ENCODE measurements around the gene MAST4. TPM values are rescaled to one million over a fixed set of nuclear protein-coding genes. Genes with fewer than 3 reads are reported as not detected.

Gene MAST4
- total and polyA plus RNA-seq, 7 experiments from 2014 or later = 11.3 to 39.0 (median 28.3) TPM

GRCh38 chr5:66647146-66647856 lies 51.1 kb downstream of the MAST4 start:
- Histone ChIP-seq H3K27me3 (ENCODE audit: control insufficient read depth in 2 of 2, insufficient read depth in 2 of 2, low read length in 2 of 2) (no peaks in the 10 kb centered on the region), H3K27ac (ENCODE audit: low read depth, low read length) (no peak overlapping the region), H3K4me1 (ENCODE audit: control insufficient read depth in 2 of 2, insufficient read depth in 2 of 2, low read length in 2 of 2) (no peaks in the 10 kb centered on the region), H3K4me3 (ENCODE audit: low read length) (no peak overlapping the region), H3K36me3 (ENCODE audit: control insufficient read depth in 2 of 3, insufficient read depth in 3 of 3, low read length in 3 of 3) (no peaks in the 10 kb centered on the region), H3K9me3 (ENCODE audit: control insufficient read depth in 2 of 3, low read length in 3 of 3) (no peaks in the 10 kb centered on the region)
- intact Hi-C loops (cut with micrococcal nuclease) = no loop called here
- DNase-seq (no peak), ATAC-seq (no peak)
- ChIA-PET POLR2A (no interaction called here), CTCF (no interaction called here)
- Mint-ChIP-seq H3K4me1 (no peaks in the 10 kb centered on the region), H3K27ac (no peak overlapping the region), H3K27me3 (peaks cover 0 to 16% (median 12%) of the 10 kb centered on the region in 5 donors), H3K4me3 (no peak overlapping the region), H3K9me3 (peaks cover 0 to 10% (median 1%) of the 10 kb centered on the region in 11 donors), H3K36me3 (no peaks in the 10 kb centered on the region)

DNA sequence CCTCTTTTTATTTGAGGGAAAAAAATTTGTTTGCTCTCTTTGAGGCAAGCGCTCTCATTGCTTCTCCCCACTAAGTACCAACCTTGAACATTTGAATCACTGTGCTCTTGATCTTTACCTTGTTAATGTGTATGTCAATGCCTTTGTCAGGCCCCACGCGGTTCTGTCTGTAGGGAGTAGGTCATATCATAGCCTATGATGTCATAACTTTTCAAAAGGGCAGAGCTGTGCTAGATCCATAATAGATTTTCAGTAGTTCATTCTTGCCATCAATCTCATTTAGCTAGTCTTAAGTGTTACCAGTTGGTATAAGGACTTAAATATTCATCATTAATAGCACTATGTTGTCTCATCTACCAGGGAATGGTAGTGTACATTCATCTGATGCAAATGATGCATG lies 56.6 kb downstream of the MAST4 start:
- Histone ChIP-seq H3K4me3 (ENCODE audit: low read length) (no peak overlapping the region), H3K36me3 (ENCODE audit: control insufficient read depth in 2 of 3, insufficient read depth in 3 of 3, low read length in 3 of 3) (no peaks in the 10 kb centered on the region), H3K27ac (ENCODE audit: low read depth, low read length) (no peak overlapping the region), H3K9me3 (ENCODE audit: control insufficient read depth in 2 of 3, low read length in 3 of 3) (no peaks in the 10 kb centered on the region), H3K4me1 (ENCODE audit: control insufficient read depth in 2 of 2, insufficient read depth in 2 of 2, low read length in 2 of 2) (no peaks in the 10 kb centered on the region), H3K27me3 (ENCODE audit: control insufficient read depth in 2 of 2, insufficient read depth in 2 of 2, low read length in 2 of 2) (no peaks in the 10 kb centered on the region)
- H3K4me1 Mint-ChIP-seq = no peaks in the 10 kb centered on the region
- H3K27me3 Mint-ChIP-seq = peaks cover 8 to 13% (median 10%) of the 10 kb centered on the region in 5 donors
- ChIA-PET POLR2A (no interaction called here), CTCF (no interaction called here)
- peaks cover 0 to 10% (median 1%) of the 10 kb centered on the region in 11 donors for H3K9me3 Mint-ChIP-seq
- intact Hi-C loops (cut with micrococcal nuclease) = no loop called here
- H3K36me3 Mint-ChIP-seq = no peaks in the 10 kb centered on the region
- H3K4me3 Mint-ChIP-seq = no peak overlapping the region
- no peak for DNase-seq
- ATAC-seq = no peak
- H3K27ac Mint-ChIP-seq = no peak overlapping the region

GRCh38 chr5:66653325-66653724 lies 57.1 kb downstream of the MAST4 start:
- no peaks in the 10 kb centered on the region for H3K4me1 Mint-ChIP-seq

DNA sequence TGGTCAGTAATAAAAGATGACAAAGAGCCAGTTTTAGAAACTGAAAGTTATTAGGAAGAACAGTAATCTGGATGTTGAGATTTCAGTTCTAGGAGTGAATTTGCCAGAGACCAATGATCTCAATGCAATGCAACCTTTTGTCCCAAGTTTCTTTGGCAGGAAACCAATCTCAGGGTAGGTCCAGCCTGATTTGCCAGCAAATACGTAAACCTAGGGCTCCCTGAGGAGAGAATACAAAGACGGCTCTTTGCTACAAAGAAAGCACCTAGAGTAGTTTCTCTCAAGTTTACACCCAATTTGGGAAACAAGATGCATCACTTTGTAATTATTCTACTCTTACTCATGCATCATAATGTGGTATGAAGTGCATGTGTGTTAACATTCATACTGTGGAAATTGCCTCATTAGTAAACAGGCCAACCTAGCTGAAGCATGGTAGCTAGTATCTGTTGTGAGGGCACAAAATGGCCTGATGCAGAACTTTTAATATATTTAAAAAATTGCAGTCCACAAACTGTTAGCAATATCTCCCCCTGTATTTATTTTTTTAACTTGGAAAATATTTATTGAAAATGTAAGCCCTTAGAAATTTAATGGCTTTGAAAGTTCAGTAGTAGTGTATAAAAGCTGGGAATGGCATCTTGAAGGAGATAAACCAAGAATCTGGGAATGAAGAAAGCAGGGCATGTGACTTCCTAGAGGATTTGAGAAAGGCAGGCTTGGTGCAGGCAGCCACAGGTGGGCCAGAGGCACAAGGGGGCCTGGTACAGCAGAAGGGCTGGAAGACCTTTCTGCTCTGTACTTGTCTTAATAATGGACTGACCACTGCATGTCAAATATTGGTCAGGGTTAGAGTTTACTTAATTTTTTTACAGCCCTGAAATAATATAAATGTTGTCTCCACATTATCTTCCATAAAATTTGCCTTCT lies 59.5 kb downstream of the MAST4 start:
- ATAC-seq (no peak), DNase-seq (no peak)
- no peaks in the 10 kb centered on the region for H3K4me1 Mint-ChIP-seq
- CTCF ChIA-PET = no interaction called here
- no peak overlapping the region for H3K27ac ChIP-seq (ENCODE audit: low read depth, low read length)
- H3K4me3 ChIP-seq (ENCODE audit: low read length) = no peak overlapping the region
- no peak overlapping the region for H3K27ac Mint-ChIP-seq
- H3K27me3 ChIP-seq (ENCODE audit: control insufficient read depth in 2 of 2, insufficient read depth in 2 of 2, low read length in 2 of 2) = no peaks in the 10 kb centered on the region
- no peak overlapping the region for H3K4me3 Mint-ChIP-seq
- H3K9me3 ChIP-seq (ENCODE audit: control insufficient read depth in 2 of 3, low read length in 3 of 3) = no peaks in the 10 kb centered on the region
- intact Hi-C loops (cut with micrococcal nuclease) = no loop called here
- POLR2A ChIA-PET = no interaction called here
- H3K36me3 Mint-ChIP-seq = no peaks in the 10 kb centered on the region
- H3K36me3 ChIP-seq (ENCODE audit: control insufficient read depth in 2 of 3, insufficient read depth in 3 of 3, low read length in 3 of 3) = no peaks in the 10 kb centered on the region
- peaks cover 0 to 20% (median 12%) of the 10 kb centered on the region in 5 donors for H3K27me3 Mint-ChIP-seq
- H3K9me3 Mint-ChIP-seq = peaks cover 0 to 8% (median 1%) of the 10 kb centered on the region in 11 donors
- H3K4me1 ChIP-seq (ENCODE audit: control insufficient read depth in 2 of 2, insufficient read depth in 2 of 2, low read length in 2 of 2) = no peaks in the 10 kb centered on the region

More at GRCh38 chr5:66653325-66653724, 57.1 kb downstream of the MAST4 start:
- no peaks in the 10 kb centered on the region for H3K36me3 ChIP-seq (ENCODE audit: control insufficient read depth in 2 of 3, insufficient read depth in 3 of 3, low read length in 3 of 3)
- ATAC-seq = no peak
- intact Hi-C loops (cut with micrococcal nuclease) = no loop called here
- Mint-ChIP-seq H3K27me3 (peaks cover 8 to 13% (median 10%) of the 10 kb centered on the region in 5 donors), H3K9me3 (peaks cover 0 to 10% (median 1%) of the 10 kb centered on the region in 11 donors), H3K27ac (no peak overlapping the region), H3K36me3 (no peaks in the 10 kb centered on the region), H3K4me3 (no peak overlapping the region)
- no peak overlapping the region for H3K27ac ChIP-seq (ENCODE audit: low read depth, low read length)
- CTCF ChIA-PET = no interaction called here
- no peaks in the 10 kb centered on the region for H3K27me3 ChIP-seq (ENCODE audit: control insufficient read depth in 2 of 2, insufficient read depth in 2 of 2, low read length in 2 of 2)
- H3K4me1 ChIP-seq (ENCODE audit: control insufficient read depth in 2 of 2, insufficient read depth in 2 of 2, low read length in 2 of 2) = no peaks in the 10 kb centered on the region
- H3K4me3 ChIP-seq (ENCODE audit: low read length) = no peak overlapping the region
- POLR2A ChIA-PET = no interaction called here
- DNase-seq = no peak
- no peaks in the 10 kb centered on the region for H3K9me3 ChIP-seq (ENCODE audit: control insufficient read depth in 2 of 3, low read length in 3 of 3)

- H3K27me3 ChIP-seq (ENCODE audit: control insufficient read depth in 2 of 2, insufficient read depth in 2 of 2, low read length in 2 of 2) = no peaks in the 10 kb centered on the region
- no peaks in the 10 kb centered on the region for H3K36me3 ChIP-seq (ENCODE audit: control insufficient read depth in 2 of 3, insufficient read depth in 3 of 3, low read length in 3 of 3)
- Mint-ChIP-seq H3K36me3 (no peaks in the 10 kb centered on the region), H3K4me1 (no peaks in the 10 kb centered on the region), H3K27ac (no peak overlapping the region), H3K27me3 (peaks cover 5 to 23% (median 20%) of the 10 kb centered on the region in 5 donors), H3K4me3 (no peak overlapping the region), H3K9me3 (peaks cover 0 to 3% (median under 1%) of the 10 kb centered on the region in 11 donors)
- ChIA-PET CTCF (no interaction called here), POLR2A (no interaction called here)
- no peak for DNase-seq
- no peak for ATAC-seq
- no peak overlapping the region for H3K27ac ChIP-seq (ENCODE audit: low read depth, low read length)
- no peaks in the 10 kb centered on the region for H3K9me3 ChIP-seq (ENCODE audit: control insufficient read depth in 2 of 3, low read length in 3 of 3)
- no peak overlapping the region for H3K4me3 ChIP-seq (ENCODE audit: low read length)
- H3K4me1 ChIP-seq (ENCODE audit: control insufficient read depth in 2 of 2, insufficient read depth in 2 of 2, low read length in 2 of 2) = no peaks in the 10 kb centered on the region
- intact Hi-C loops (cut with micrococcal nuclease) = no loop called here
These were observed 62.3 kb downstream of the MAST4 start for GRCh38 chr5:66658516-66658915.

DNA sequence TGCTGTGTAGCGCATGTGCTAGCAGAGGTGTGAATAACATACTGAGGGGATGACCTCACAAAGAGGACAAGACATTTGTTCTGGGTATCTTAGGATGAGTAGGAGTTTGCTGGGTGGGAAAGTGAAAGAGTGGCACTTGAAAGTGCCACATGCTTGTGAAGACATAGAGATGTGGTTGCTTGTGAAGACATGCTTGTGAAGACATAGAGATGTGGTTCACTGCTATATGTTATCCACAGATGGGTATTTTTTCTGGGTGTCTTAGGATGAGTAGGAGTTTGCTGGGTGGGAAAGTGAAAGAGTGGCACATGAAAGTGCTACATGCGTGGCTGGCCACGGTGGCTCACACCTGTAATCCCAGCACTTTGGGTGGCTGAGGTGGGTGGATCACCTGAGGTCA lies 63.6 kb downstream of the MAST4 start:
- H3K4me1 Mint-ChIP-seq = no peaks in the 10 kb centered on the region
- no peak for DNase-seq
- no peak overlapping the region for H3K27ac Mint-ChIP-seq
- Histone ChIP-seq H3K27me3 (ENCODE audit: control insufficient read depth in 2 of 2, insufficient read depth in 2 of 2, low read length in 2 of 2) (no peaks in the 10 kb centered on the region), H3K27ac (ENCODE audit: low read depth, low read length) (no peak overlapping the region), H3K9me3 (ENCODE audit: control insufficient read depth in 2 of 3, low read length in 3 of 3) (no peaks in the 10 kb centered on the region), H3K4me3 (ENCODE audit: low read length) (no peak overlapping the region), H3K4me1 (ENCODE audit: control insufficient read depth in 2 of 2, insufficient read depth in 2 of 2, low read length in 2 of 2) (no peaks in the 10 kb centered on the region), H3K36me3 (ENCODE audit: control insufficient read depth in 2 of 3, insufficient read depth in 3 of 3, low read length in 3 of 3) (no peaks in the 10 kb centered on the region)
- CTCF ChIA-PET = no interaction called here
- no peak overlapping the region for H3K4me3 Mint-ChIP-seq
- intact Hi-C loops (cut with micrococcal nuclease) = no loop called here
- POLR2A ChIA-PET = no interaction called here
- H3K9me3 Mint-ChIP-seq = peaks cover 0 to 10% (median 1%) of the 10 kb centered on the region in 11 donors
- ATAC-seq = no peak
- no peaks in the 10 kb centered on the region for H3K36me3 Mint-ChIP-seq
- H3K27me3 Mint-ChIP-seq = peaks cover 10 to 27% (median 18%) of the 10 kb centered on the region in 5 donors
